ENCODE measurements around the gene WDR19.
A peak's percentile ranks its signal among the peaks of the same experiment; 100 is the strongest.

The WDR19 gene

DNA sequence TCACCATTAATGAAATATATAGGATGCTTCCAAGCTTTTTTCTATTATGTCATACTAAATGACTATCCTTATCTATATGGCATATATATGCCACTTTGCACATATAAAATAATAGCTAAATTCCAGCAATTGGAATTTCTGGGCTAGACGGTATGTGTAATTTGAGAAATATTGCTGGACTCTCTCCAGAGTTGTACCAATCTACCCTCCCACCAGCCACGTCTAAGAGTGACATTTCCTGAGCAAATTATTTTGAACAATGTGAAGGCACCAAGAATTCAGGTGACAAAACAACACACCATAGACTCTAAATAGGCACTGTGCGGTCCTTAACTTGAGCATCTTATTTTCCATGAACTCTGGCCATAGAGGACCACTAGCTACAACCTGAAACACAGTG is 121.5 kb downstream of the WDR19 start:
- no peak for DNase-seq (ENCODE audit: low read depth)

DNA sequence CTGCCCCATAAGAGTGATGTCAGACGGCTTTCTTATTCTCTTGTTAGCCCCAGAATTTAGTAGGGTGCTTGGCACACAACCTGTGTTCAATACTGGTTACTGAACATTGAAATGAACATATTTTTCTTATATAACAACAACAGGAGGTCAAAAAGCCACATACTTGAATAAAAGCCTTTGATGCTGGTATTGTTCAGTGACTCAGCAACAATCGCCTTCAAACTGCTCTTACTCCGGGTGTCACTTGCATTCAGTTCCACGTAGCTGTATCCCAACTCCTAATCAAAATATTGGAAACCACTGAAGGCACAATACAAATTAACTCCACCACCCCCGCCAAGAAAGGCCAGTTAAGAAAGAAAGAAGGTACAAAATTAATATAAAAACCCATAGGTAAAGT is 122.3 kb downstream of the WDR19 start:
- no peak for DNase-seq (ENCODE audit: low read depth)

DNA sequence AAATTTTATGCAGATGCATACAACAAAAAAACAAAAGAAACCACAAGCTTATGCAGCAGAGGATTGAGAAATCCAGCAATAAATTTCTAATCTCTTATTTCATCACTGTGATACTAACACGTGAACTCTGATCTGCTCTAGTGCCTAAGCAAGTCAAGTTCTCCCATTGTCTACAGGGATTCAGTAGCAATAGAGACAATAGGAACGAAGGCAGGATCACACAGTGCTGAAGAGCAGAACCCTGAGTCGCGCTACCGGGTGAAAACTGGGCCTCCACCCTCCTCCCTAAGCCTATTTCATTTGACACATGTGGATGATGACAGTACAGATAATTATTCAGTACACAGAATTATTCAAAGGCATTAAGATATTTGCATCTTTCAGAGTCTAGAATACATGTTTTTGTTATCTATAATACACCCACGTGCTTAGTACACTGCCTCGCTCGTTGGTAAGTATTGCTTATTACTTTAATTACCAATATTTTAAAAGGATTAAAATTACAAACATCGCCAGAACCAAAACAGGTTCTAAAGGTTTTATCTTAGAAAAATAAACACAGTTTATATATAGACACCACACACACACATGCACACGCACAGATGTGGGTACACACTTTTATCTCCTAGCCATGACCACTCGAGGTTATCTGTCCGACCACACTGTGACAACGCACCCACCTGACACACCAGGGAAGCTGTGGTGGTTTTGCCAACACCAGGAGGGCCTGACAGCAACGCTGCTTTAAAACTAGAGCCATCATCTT is 123.8 kb downstream of the WDR19 start:
- no peak for DNase-seq (ENCODE audit: low read depth)

DNA sequence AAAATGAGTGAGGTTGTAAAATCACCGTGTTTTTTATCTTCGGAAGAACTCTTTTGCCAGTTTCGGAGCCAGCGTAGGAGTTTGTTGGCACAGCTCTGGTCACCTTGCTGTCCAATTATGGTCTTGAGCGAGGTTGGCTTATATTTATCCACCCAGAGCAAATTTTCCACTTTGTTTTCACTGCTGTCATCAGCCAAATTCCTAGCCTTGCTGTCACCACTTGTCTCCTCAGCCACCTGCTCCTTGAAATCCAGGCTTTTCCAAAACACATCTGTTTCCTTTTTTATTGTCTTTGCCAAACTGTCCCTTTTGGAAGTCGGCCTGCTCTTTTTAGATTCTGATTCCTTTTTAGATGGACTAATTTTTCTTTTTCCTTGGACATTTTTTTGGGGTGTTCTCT is 126.3 kb downstream of the WDR19 start:
- no peak for DNase-seq (ENCODE audit: low read depth)

DNA sequence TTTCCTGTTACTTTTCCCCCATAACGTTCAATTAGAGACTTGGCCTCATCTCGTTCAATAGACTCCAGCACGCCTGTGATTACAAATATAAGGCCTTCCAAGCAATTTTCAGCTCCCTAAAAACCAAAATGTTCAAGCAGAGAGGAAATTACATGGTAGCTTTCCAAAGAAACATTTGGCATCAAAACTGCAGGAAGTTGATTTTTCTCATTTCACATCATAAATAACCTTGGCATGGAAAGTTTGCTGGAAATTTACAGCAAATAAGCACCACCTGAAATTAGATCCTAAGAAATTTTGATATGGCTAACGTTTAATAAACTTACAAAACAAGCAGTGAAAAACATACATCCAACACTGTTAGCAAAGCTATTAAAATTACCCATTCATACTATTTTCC is 130.5 kb downstream of the WDR19 start:
- no peak for DNase-seq (ENCODE audit: low read depth)

DNA sequence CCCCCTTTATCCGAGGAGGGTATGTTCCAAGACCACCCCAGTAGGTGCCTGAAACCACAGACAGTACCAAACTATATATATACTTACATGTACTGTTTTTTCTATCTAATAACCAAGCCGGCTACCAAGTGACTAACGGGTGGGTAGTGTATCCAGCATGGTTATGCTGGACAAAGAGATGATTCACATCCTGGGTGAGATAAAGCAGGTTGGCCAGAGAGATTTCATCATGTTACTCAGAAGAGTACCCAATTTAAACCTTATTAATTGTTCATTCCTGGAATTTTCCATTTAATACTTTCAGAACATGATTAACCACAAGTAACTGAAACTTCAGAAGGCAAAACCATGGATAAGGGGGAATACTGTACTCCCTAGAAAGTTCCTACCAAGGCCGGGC is 137.3 kb downstream of the WDR19 start:
- DNase-seq (ENCODE audit: low read depth), result peak; percentile 52

DNA sequence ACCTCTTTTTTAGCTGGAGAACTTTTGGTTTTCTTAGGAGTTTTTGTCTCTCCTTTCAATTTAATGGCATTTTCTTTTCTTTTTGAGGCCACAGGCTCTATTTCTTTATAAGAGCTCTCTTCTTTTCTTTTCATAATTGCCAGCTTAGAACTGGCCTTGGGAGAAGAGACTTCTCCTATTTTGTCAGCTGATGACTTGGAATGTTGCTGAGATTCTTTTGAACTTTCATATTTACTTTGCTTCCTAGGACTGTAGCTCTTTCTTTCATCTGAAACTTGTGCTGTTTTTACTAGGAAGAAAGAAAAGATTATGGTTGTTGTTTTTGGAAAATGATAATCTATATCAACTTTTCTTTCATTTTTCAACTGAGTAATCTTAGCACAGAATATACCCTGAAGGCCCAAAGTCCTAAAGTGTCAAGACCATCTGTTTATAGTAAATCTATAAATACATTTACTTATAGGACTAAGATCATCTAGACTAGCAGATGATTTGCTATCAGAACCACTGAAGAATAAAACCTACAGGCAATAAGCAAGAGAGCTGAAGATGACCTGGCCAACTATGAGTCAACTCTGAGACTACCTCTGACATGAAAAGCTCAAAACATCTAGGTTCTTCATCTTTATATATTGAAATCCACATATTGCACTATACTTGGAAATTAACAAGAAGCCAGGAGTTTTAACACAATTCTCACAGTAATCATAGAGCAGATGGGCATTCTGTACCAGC is 138.2 kb downstream of the WDR19 start:
- no peak for DNase-seq (ENCODE audit: low read depth)

DNA sequence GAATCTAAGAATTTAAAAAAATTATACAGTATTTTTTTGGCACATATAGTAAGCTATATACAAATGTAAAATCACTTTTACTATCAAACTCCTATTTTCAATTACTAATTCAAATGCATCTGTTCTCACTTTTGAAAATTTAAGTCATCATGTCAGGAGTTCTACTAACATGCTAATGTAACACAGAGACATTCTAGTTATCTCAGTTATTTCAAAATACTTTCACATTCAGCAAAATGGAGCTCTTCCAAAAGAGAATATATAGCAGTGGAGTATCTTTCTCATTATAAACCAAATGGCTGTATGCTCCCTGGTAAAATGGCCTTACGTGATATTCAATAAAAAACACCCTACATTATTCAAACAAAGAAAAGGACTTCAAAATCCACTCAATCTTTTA is 141.5 kb downstream of the WDR19 start:
- no peak for DNase-seq (ENCODE audit: low read depth)

DNA sequence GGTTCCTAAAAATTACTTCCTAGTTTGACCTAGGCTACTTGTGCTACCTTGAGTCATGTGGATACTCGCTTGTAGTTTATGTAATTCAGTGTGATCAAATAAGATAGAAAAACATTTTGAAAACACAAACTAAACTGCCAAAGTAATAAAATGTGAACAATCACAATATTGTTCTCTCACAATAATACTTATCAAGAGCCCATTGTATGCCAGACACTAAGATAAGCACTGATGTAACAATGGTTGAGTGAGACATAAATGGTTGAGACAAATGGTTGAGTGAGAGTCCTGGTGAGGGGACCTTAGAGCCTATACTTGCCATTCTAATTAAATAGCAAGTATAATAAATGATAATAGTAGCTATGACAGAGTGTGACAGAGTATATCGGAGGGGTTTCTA is 142.1 kb downstream of the WDR19 start:
- no peak for DNase-seq (ENCODE audit: low read depth)

DNA sequence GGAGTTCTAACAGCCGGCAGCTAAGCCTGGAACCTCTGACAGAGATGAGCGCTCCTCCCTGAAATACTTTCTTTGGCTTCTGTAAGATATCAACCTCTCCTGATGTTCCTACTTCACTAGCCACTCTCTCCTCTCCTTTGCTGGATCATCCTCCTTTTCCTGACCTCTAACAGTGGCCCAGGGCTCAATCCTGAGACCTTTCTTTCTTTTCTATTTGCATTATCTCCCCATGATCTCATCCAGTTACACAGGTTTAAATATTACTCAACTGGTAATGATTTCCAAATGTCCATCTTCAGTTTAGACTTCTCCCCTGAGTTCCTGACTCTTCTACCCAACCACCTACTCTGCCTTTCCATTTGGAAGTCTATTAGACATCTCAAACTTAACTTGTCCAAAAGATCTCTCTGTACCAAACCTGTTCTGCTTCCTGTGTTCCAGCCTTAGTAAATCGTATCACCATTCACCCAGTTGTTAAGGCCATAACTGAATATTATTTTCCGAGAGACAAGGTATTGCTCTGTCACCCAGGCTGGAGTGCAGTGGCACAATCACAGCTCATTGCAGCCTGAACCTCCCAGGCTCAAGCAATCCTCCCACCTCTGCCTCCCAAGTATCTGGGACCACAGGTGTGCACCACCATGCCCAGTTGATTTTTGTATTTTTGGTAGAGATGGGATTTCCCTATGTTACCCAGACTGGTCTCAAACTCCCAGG is 142.7 kb downstream of the WDR19 start:
- no peak for DNase-seq (ENCODE audit: low read depth)

DNA sequence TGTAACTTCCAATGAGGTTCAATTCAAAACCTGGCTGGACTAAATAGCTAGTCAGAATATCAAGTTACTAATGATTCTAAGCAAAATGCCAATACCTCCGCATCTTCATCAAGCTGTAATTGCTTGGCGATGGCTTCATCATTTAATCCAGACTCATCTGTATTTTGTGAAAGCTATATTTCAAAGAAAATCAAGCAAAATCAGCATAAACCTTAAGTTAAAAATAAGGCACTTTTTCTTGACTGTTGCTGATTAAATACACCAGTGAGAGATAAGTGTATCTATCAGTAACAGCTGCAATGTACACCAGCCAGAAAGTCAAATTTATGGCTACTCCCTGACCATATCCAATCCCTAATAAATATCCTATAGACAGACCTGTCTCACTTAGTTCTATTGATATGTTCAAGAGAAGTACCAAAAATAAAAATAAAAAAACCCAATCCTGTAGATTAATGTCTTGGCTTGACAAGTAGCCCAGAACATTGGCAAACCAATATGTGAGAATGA is 144.2 kb downstream of the WDR19 start:
- DNase-seq (ENCODE audit: low read depth), result no peak

DNA sequence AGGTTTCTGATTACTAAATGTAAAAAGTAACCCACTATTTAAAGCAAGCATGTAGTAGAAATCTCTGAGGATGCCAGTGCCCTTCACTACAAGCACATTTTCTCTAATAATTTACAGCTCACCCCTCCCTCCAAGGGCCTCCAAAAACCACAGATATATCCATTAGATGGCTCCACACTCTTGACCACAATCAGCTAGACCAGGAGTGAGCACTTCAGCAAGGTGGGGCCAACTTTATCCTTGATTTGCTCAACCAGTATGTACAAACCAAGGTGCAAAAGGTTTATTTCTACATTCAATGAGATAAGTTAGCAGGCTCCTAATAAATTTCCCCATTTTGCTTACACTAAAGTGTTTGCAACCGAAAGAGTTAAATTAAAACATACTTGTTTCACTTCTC is 148.0 kb downstream of the WDR19 start:
- DNase-seq (ENCODE audit: low read depth), result no peak

DNA sequence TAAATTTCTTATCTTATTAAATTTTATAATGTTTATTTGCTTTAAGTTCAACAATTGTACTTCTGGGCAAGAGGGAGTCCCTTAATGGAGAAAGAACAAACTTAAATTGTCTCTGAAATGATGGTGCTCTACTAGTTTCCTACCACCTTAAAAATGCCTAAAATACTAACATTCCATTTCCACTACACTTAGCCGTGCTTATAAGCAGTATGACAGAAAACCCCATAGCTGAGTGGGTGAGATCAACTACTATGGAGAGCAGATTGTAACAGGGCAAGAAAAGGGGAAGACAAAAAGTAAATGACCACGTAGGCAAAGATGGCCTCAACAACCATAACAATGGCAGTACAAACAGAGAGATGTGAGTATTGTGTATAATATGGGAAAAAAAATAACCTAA is 148.9 kb downstream of the WDR19 start:
- no peak for DNase-seq (ENCODE audit: low read depth)
